ENCODE data around the gene KCNA5. TPM values are rescaled to one million over a fixed set of nuclear protein-coding genes. Genes with fewer than 3 reads are reported as not detected.

KCNA5 gene
- total RNA-seq, 1 donor from 2014 or later, result not detected

DNA sequence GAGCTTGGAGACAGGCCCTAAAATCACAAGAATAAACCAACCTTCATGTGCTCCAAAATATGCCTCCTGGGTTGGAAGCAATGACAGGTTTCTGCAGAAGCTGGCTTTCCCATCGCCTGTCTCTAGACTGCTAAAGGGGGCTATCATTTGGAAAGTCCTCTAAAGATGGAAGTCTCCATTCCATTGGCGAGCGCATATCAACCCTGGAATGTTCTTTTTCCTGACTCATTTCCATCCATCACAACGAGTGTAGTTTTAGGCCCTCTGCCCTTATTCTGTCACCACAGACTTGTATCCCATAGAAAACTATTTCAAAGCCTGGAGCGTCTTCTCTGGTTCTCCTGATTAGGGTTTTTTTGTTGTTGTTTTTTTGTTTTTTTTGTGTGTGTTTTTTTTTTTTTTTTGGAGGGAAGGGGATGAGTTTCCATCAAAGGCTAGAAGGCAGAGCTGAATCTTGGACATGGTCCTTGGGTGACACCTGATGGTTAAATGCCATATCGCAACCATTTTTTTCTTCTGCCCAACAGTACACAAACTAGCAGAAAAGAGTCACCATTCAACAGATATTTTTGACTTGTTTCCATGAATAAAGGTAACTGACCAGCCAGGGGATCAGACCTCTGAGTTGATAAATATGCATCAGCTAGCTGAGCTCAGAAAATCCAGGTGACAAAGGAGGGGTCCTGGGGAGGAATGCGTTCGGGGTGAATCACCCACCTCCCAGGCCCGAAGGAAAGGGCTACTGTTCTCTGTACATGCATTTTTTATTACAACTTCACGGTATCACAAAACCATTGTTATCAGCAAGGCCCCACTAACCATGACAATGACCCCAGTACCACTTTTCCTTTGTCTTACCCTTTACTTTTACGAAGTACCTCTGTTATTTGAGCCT is 40.5 kb downstream of the KCNA5 start:
- H3K36me3 Mint-ChIP-seq (ENCODE audit: unreplicated experiment), result no peaks in the 10 kb centered on the region
- H3K27me3 Mint-ChIP-seq (ENCODE audit: unreplicated experiment), result peaks cover 3% of the 10 kb centered on the region
- DNase-seq, result no peak
- TF ChIP-seq, protein P1, sequence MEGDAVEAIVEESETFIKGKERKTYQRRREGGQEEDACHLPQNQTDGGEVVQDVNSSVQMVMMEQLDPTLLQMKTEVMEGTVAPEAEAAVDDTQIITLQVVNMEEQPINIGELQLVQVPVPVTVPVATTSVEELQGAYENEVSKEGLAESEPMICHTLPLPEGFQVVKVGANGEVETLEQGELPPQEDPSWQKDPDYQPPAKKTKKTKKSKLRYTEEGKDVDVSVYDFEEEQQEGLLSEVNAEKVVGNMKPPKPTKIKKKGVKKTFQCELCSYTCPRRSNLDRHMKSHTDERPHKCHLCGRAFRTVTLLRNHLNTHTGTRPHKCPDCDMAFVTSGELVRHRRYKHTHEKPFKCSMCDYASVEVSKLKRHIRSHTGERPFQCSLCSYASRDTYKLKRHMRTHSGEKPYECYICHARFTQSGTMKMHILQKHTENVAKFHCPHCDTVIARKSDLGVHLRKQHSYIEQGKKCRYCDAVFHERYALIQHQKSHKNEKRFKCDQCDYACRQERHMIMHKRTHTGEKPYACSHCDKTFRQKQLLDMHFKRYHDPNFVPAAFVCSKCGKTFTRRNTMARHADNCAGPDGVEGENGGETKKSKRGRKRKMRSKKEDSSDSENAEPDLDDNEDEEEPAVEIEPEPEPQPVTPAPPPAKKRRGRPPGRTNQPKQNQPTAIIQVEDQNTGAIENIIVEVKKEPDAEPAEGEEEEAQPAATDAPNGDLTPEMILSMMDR (IDR thresholded peaks at IDR 0.05; ENCODE audit: partially characterized antibody, unreplicated experiment), result peak; percentile 72
- no peak overlapping the region for H3K27ac Mint-ChIP-seq (ENCODE audit: unreplicated experiment)
- H3K4me1 Mint-ChIP-seq (ENCODE audit: low read depth, unreplicated experiment), result no peaks in the 10 kb centered on the region
- no peak overlapping the region for H3K4me3 Mint-ChIP-seq (ENCODE audit: unreplicated experiment)
- no peaks in the 10 kb centered on the region for H3K9me3 Mint-ChIP-seq (ENCODE audit: unreplicated experiment)

DNA sequence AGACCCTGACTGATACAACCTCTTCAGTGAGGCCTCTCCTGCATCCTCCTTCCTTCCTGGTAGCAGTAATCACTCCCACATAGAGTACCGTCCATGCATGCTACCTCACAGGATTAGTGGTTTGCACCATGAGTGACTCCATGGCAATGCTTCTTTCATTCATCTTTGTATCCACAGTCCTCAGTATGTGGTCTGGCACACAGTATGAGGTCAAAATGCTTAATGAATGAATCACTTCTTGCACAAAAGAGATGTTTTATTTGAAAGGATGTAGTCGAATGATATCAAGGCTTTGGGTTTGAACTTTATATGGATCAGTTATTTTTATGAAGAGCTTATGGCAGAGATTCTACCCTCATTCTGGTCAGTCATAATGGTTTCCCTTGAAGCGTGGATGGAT is 42.2 kb downstream of the KCNA5 start:
- no peaks in the 10 kb centered on the region for H3K4me1 Mint-ChIP-seq (ENCODE audit: low read depth, unreplicated experiment)
- H3K36me3 Mint-ChIP-seq (ENCODE audit: unreplicated experiment), result no peaks in the 10 kb centered on the region
- DNase-seq, result no peak
- TF ChIP-seq, protein P1 (IDR thresholded peaks at IDR 0.05; ENCODE audit: partially characterized antibody, unreplicated experiment), result no peak
- no peak overlapping the region for H3K4me3 Mint-ChIP-seq (ENCODE audit: unreplicated experiment)
- H3K9me3 Mint-ChIP-seq (ENCODE audit: unreplicated experiment), result no peaks in the 10 kb centered on the region
- no peak overlapping the region for H3K27ac Mint-ChIP-seq (ENCODE audit: unreplicated experiment)
- H3K27me3 Mint-ChIP-seq (ENCODE audit: unreplicated experiment), result peaks cover 3% of the 10 kb centered on the region

GRCh38 chr12:5087831-5088554 is 44.3 kb downstream of the KCNA5 start:
- H3K27ac Mint-ChIP-seq (ENCODE audit: unreplicated experiment), result no peak overlapping the region
- no peak overlapping the region for H3K4me3 Mint-ChIP-seq (ENCODE audit: unreplicated experiment)
- no peaks in the 10 kb centered on the region for H3K36me3 Mint-ChIP-seq (ENCODE audit: unreplicated experiment)
- H3K9me3 Mint-ChIP-seq (ENCODE audit: unreplicated experiment), result no peaks in the 10 kb centered on the region
- H3K27me3 Mint-ChIP-seq (ENCODE audit: unreplicated experiment), result no peaks in the 10 kb centered on the region
- DNase-seq, result no peak
- TF ChIP-seq, protein P1 (IDR thresholded peaks at IDR 0.05; ENCODE audit: partially characterized antibody, unreplicated experiment), result no peak
- H3K4me1 Mint-ChIP-seq (ENCODE audit: low read depth, unreplicated experiment), result no peaks in the 10 kb centered on the region

DNA sequence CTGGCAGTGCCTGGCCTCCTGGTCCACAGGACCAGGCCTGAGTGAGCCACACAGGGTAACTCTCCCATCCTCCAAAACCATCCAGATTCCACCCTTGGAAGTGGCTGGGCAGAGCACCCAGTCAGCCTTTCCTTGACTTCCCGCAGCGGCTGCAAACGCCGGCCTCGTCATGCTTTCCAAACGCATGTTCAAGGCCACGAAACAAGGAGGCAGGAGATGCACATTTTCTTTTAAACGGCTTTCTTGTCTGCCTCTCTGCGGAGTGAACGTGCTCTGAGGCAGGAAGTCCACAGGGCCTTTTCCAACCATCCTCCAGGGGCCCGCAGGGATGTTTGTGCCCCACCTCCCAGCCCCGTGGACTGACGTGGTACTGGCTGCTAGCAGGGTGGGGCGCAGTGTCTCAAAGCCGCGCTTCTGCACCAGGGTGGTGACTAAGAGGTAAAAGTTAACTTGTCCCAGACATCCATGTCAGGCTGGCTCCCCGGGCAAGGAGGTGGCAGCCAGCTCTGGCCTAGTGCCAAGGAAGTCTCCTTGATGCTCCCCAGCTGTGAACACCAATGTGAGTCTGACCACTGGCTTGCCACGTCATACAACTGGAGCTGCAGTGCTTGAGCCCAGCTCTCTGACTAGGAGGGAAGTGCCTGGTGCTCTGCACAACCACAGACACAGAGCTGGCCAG is 45.0 kb downstream of the KCNA5 start:
- H3K27me3 Mint-ChIP-seq (ENCODE audit: unreplicated experiment), result no peaks in the 10 kb centered on the region

More for the DNA sequence above, 45.0 kb downstream of the KCNA5 start:
- TF ChIP-seq, protein P1 (IDR thresholded peaks at IDR 0.05; ENCODE audit: partially characterized antibody, unreplicated experiment), result no peak
- Mint-ChIP-seq H3K4me3 (ENCODE audit: unreplicated experiment) (no peak overlapping the region), H3K4me1 (ENCODE audit: low read depth, unreplicated experiment) (no peaks in the 10 kb centered on the region), H3K9me3 (ENCODE audit: unreplicated experiment) (no peaks in the 10 kb centered on the region), H3K36me3 (ENCODE audit: unreplicated experiment) (no peaks in the 10 kb centered on the region), H3K27ac (ENCODE audit: unreplicated experiment) (no peak overlapping the region)
- no peak for DNase-seq

Data from glutamatergic neuron (in vitro differentiated cells).